ENCODE results near the gene PTPRN2.
"Not testable (repeated sequence)": the region's sequence is repeated elsewhere in the genome, so short reads cannot be mapped to it uniquely, and the experiment has no call there.

PTPRN2 gene

GRCh38 chr7:157955348-157955999 is 632.1 kb downstream of the PTPRN2 start:
- DNase-seq (ENCODE audit: low read depth in 3 of 3): no peak

GRCh38 chr7:157954901-157955300 is 632.7 kb downstream of the PTPRN2 start:
- no peak for DNase-seq (ENCODE audit: low read depth in 3 of 3)

DNA sequence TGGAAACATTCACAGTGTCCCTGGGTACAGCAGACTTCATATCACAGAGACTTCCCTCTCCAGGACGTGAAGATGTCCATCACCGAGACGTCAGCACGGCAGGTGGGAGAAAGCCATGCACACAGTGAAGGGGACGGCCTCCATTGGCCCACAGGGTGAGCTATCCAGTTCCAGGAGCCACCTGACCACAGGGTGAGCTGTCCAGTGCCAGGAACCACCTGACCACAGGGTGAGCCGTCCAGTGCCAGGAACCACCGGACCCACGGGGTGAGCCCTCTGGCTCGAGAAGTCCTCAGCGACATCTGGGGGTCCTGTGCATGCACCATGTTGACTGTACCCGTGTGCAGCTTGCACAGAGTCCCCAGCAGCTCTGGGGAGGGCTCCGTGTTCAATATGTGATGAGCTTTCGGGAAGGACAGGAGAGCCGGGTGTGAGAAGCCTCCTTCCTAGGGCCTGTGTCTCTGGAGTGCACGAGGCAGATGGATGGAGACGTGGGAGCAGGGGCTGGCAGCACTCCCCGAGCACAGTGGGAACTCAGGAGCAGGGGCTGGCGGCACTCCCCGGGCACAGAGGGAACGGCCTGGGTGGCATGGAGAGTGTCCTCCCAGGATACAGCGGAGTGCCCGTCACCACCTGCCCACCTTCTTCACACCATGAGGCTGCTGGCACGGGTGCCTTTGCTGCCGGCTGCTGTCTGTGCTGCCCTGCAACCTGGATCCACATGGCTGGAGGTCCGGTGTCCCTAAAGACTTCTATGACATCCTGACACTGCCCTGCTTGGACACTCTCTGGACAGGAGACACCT is 634.6 kb downstream of the PTPRN2 start:
- DNase-seq (ENCODE audit: low read depth in 3 of 3): no peak

DNA sequence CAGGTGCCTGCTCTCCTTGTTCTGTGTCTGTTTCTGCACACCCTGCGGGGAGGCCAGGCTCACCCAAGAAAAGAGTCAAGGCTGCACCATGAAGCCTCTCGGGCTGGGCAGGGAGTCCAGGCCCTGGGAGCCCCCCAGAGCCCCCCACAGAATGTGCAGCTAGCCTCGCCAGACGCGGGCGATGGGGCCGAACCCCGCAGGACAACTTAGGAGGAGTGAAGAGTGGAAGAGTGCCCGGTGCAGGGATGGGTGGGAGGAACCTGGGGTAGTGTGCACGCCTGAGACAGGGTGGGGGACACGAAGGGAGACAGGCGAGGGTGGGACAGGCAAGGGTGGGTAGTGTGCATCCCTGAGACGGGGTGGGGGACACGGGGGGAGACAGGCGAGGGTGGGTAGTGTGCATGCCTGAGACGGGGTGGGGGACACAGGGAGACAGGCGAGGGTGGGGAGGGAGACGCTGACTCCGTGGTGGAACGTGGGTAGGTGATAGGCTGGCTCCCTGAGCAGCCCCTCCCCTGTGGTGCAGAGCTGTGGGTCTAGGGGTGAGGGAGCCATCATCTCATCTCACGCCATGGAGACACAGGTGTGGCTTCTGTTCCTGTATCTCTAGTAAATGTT is 635.5 kb downstream of the PTPRN2 start:
- DNase-seq (ENCODE audit: low read depth in 3 of 3): no peak

DNA sequence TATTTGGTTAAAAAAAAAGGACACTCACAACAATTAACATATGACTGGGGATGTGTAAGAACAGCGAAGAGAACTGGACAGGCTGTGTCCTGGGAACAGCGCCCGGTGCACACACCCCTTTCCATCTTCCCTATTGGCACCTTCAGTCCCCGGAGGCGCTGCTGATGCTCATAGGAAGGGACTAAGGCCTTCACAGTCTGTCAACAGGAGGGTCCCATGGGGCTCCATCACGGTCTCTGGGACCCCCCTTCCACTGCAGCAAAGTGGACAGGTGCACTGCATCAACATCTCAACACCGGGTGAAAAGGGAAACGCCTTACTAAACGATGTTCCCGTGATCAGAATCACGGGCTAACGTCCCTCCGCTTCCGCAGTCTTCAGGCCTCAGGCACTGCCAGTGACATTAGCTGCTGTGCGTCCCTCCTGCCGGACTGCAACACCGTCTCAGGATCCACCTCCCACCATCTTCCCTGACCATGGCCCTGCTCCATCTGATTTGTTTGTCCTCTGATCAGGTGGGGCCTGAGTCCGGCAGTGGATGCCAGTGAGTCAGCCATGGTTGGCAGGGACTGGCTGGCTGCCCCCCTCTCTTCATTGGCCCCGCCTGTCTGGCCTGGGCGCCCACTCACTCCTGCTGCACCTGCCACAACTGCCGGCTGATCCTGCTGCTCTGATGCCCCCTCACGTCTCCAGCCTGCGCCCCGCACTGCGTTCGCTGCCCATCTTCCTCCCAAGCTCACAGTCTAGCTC is 636.1 kb downstream of the PTPRN2 start:
- DNase-seq (ENCODE audit: low read depth in 3 of 3): no peak

GRCh38 chr7:157949711-157950110 is 637.9 kb downstream of the PTPRN2 start:
- DNase-seq (ENCODE audit: low read depth in 3 of 3): no peak

GRCh38 chr7:157947504-157947903 is 640.1 kb downstream of the PTPRN2 start:
- DNase-seq (ENCODE audit: low read depth in 3 of 3): no peak

DNA sequence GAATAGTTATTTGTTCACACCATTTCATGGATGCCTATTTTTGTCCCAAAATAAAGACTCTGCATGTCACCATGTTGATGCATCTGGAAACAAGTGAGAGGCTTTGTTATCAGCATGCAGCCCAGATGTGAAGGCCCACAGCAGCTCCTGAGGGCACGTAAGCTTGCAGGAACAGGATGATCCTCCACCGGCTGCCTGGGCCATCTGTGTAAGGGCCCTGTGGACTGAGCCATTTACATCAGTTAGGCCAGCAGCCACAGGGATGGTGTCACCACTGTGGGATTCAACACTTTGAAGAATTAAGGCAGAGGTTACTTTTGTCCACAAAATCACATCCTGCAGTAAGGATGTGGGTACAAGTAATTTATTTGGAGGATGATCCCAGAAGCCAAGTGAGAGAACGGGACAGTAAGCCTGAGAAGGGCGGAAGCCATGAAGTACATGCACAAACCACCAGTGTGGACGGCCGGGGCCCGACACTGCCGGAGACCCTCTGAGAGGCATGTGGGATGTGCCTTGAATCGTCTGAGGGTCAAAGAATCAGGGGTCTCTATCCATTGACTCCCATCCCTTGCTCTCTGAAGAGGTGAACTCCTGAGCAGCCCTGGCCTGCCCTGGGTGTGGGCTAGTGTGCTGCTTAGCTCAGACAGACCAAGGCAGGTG is 641.1 kb downstream of the PTPRN2 start:
- no peak for DNase-seq (ENCODE audit: low read depth in 3 of 3)

DNA sequence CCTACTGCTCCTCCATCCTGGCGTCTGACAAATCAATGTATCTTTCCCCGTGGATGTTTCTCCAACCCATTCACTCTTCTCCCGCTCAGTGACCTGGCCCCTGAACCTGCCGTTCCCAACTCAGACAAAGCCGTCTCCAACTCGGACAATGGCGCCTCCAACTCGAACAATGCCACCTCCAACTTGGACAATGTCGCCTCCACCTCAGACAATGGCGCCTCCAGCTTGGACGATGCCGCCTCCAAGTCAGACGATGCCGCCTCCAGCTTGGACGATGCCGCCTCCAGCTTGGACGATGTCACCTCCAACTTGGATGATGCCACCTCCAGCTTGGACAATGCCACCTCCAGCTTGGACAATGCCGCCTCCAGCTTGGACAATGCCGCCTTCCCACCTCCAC is 642.2 kb downstream of the PTPRN2 start:
- DNase-seq (ENCODE audit: low read depth in 3 of 3): no peak

DNA sequence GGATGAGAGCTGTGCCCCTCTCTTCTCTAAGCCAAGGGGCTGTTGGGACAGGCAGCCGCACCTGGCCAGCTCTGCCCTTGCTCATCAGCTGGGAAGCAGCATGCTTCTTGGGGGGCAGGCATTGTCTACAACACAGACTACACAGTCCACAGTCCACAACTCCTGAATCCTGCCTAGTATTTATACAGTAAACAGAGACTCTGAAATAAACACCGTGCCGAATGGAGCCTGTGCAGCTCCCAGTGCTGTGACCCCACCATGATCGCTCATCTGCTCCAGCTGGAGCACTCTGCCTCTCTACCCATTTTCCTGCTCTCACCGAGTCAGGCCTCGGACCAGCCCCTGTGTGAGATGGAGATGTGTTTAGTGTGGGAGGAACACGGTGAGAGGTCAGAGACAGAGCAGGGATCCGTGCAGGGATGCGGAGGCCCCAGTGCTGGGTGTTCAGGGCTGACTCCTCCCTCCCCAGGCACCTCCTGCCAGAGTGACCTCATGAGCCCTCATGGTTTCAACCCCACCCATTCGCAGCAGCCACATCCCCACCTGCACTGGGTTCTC is 642.8 kb downstream of the PTPRN2 start:
- DNase-seq (ENCODE audit: low read depth in 3 of 3): no peak

DNA sequence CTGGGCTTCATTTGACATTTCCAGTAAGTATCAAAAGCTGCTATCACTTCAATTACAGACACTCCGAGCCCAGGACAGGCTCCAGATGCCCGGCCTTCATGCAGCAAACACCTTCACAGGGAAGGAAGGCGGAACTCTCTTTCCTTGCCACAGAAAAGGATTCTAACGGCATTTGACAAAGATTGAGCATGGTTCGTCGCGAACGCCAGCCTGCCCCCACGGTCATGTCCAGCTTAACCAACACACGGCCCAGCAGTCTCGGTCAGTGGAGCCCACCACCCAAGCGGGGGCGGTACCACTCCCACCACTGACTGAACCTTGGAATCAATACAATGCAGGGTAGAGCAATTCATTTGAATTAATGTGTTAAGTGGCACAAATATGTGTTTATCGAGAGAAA is 643.6 kb downstream of the PTPRN2 start:
- DNase-seq (ENCODE audit: low read depth in 3 of 3): no peak

DNA sequence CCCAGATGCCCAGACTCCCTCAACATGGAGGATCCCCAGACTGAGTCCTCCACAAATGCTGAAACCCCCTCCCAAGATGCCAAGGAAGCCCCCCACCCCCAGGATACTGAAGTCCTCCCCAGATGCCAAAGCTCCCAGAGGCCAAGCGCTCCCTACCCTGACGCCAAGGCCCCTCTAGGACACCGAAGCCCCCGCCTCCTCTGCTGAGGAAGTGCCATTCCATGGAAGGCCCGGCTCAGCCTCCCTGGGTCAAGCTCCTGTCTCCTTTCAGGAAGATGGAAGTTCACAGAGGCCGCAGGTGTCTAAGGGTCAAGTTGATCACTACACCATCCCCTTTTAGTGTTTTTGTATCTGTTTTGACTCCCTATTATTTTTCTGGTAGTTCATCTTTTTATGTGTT is 644.1 kb downstream of the PTPRN2 start:
- no peak for DNase-seq (ENCODE audit: low read depth in 3 of 3)

DNA sequence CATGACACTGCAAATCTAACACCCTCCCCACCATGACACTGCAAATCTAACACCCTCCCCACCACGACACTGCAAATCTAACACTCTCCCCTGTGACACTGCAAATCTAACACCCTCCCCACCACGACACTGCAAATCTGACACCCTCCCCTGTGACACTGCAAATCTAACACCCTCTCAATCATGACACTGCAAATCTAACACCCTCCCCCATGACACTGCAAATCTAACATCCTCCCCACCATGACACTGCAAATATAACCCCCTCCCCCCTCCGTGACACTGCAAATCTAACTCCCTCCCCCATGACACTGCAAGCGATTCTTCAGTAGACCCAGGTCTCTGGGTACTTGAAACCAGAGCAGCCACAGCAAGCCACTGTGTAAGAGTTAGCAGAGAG is 646.4 kb downstream of the PTPRN2 start:
- DNase-seq (ENCODE audit: low read depth in 3 of 3): no peak

GRCh38 chr7:157940497-157940896 is 647.1 kb downstream of the PTPRN2 start:
- DNase-seq (ENCODE audit: low read depth in 3 of 3): no peak

GRCh38 chr7:157938211-157938610 is 649.4 kb downstream of the PTPRN2 start:
- no peak for DNase-seq (ENCODE audit: low read depth in 3 of 3)

DNA sequence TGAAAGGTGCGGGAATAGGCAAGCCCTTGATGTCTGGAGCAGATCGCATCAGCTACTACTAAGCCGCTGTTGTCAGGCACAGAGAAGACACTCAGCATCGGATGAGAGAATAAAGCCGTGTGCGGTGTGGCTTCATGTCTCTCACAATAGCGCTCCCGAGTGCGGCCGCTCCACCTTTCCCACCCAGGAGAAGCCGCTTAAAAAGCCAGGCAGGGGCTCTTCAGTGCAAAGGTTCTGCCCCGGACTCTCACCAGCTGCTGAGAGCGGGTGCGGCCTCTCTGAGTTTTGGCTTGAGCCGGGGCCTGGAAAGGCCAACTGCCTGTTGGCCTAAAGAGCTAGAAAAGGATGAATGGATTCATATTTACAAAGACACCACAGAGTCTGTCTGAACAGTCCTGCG is 650.2 kb downstream of the PTPRN2 start:
- DNase-seq (ENCODE audit: low read depth in 3 of 3): no peak

DNA sequence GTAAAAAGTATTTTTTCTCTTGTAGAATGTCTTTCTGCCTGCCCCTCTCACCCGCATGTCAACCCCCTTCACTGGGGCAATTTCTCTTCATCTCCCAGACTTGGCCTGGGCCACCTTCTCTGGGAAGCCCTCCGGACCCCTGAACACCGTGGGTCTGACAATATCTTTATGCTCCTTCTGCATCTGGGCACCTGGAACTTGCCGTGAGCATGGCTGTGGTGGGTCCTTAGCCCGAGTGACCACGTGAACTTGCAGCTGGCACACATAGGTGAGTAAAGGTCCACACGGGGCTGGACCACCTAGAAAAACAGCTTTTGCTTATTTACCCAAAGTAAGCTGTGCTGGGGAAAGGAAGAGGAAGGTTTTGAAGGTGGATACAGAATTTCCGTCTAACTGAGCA is 650.6 kb downstream of the PTPRN2 start:
- no peak for DNase-seq (ENCODE audit: low read depth in 3 of 3)

DNA sequence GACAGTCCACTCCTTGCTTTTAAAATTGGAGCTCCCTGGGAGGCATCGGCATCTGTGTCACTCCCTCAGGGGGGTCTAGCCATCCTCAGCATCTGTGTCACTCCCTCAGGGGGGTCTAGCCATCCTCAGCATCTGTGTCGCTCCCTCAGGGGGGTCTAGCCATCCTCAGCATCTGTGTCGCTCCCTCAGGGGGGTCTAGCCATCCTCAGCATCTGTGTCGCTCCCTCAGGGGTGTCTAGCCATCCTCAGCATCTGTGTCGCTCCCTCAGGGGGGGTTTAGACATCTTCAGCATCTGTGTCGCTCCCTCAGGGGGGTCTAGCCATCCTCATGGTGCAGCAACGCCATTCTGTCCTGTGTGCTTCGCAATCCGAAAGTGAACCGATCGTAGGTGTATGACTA is 651.9 kb downstream of the PTPRN2 start:
- not testable (repeated sequence) for DNase-seq (ENCODE audit: low read depth in 3 of 3)

DNA sequence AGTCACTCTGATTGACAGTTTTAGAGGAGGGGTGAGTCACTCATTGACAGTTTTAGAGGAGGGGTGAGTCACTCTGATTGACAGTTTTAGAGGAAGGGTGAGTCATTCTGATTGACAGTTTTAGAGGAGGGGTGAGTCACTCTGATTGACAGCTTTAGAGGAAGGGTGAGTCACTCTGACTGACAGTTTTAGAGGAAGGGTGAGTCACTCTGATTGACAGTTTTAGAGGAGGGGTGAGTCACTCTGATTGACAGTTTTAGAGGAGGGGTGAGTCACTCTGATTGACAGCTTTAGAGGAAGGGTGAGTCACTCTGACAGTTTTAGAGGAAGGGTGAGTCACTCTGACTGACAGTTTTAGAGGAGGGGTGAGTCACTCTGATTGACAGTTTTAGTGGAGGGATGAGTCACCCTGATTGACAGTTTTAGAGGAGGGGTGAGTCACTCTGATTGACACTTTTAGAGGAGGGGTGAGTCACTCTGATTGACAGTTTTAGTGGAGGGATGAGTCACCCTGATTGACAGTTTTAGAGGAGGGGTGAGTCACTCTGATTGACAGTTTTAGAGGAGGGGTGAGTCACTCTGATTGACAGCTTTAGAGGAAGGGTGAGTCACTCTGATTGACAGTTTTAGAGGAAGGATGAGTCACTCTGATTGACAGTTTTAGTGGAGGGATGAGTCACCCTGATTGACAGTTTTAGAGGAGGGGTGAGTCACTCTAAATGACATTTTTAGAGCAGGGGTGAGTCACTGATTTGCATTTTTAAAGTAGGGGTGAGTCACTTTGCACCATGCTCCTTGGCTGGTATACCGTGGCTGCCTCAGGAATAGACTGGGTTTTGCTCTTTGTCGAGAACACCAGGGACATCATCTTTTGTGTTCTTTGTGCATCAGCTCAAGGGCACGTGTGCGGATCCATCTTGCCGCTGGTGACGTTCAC is 654.1 kb downstream of the PTPRN2 start:
- not testable (repeated sequence) for DNase-seq (ENCODE audit: low read depth in 3 of 3)

DNA sequence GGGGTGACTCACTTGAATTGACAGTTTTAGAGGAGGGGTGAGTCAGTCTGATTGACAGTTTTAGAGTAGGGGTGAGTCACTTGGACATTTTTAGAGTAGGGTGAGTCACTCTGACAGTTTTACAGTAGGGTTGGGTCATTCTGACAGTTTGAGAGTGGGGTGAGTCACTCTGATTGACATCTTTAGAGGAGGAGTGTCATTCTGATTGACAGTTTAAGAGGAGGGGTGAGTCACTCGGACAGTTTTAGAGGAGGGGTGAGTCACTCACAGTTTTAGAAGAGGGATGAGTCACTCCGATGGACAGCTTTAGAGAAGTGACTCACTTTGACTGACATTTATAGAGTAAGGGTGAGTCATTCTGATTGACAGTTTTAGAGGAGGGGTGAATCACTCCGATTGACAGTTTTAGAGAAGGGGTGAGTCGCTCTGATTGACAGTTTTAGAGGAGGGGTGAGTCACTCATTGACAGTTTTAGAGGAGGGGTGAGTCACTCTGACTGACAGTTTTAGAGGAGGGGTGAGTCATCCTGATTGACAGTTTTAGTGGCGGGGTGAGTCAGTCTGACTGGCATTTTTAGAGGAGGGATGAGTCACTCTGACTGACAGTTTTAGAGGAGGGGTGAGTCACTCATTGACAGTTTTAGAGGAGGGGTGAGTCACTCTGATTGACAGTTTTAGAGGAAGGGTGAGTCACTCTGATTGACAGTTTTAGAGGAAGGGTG is 655.0 kb downstream of the PTPRN2 start:
- DNase-seq (ENCODE audit: low read depth in 3 of 3): peak in 1 of 3 donors; percentile 7
